Ascending aorta (tissue), 2 donors: Measurements from ENCODE around the gene ROBO4. TPM values are rescaled to one million over a fixed set of nuclear protein-coding genes. Genes with fewer than 3 reads are reported as not detected.

ENCODE experiments used
- DNase-seq, 2 donors: peaks; one replicate each; pipeline ENCODE4 v3.0.0-alpha.2; 2019; ENCODE audit warnings: low spot score in 2 of 2
- H3K27ac ChIP-seq, 2 donors: fragments of 200-600 bp; sonication (generic); one replicate each; pipeline ENCODE4 v1.5.1; 2016 to 2017; ENCODE audit warnings: mild to moderate bottlenecking in 1 of 2
- H3K27me3 ChIP-seq: fragments of 200-600 bp; sonication (generic); one replicate; pipeline ENCODE4 v1.5.1; 2017
- H3K36me3 ChIP-seq, 2 donors: fragments of 200-600 bp; sonication (generic); one replicate each; pipeline ENCODE4 v1.5.1; 2016
- H3K4me1 ChIP-seq, 2 donors: fragments of 200-600 bp; sonication (generic); one replicate each; pipeline ENCODE4 v1.5.1; 2016 to 2017; ENCODE audit warnings: mild to moderate bottlenecking in 1 of 2
- H3K4me3 ChIP-seq, 2 donors: fragments of 200-600 bp; sonication (generic); one replicate each; pipeline ENCODE4 v1.5.1; 2016 to 2017; ENCODE audit warnings: mild to moderate bottlenecking in 1 of 2
- H3K9me3 ChIP-seq, 2 donors: fragments of 200-600 bp; sonication (generic); one replicate each; pipeline ENCODE4 v1.5.1; 2016
- intact Hi-C: fragments of 100-400 bp; cut with DNase I; formaldehyde crosslinking; loops from one replicate; pipeline ENCODE4 v1.15.1; 2023
- total RNA-seq: library from RNA; depleted of rRNA; stranded (reverse); fragments of >200 nt; gene quantifications from one replicate; pipeline ENCODE4 v1.1.0, GENCODE V29; 2016
- TF ChIP-seq, protein P1 (sequence below), 3 experiments: fragments of 200-600 bp in 2 of 3; fragments of 450-650 bp in 1 of 3; sonication (generic) in 2 of 3; IDR thresholded peaks; one replicate each; pipeline ENCODE4 v1.5.1; 2016 to 2019; ENCODE audit warnings: antibody characterized with exemption in 3 of 3, mild to moderate bottlenecking in 1 of 3, moderate library complexity in 1 of 3

ROBO4 gene
- total RNA-seq, 1 donor from 2014 or later, result 51.5 TPM

DNA sequence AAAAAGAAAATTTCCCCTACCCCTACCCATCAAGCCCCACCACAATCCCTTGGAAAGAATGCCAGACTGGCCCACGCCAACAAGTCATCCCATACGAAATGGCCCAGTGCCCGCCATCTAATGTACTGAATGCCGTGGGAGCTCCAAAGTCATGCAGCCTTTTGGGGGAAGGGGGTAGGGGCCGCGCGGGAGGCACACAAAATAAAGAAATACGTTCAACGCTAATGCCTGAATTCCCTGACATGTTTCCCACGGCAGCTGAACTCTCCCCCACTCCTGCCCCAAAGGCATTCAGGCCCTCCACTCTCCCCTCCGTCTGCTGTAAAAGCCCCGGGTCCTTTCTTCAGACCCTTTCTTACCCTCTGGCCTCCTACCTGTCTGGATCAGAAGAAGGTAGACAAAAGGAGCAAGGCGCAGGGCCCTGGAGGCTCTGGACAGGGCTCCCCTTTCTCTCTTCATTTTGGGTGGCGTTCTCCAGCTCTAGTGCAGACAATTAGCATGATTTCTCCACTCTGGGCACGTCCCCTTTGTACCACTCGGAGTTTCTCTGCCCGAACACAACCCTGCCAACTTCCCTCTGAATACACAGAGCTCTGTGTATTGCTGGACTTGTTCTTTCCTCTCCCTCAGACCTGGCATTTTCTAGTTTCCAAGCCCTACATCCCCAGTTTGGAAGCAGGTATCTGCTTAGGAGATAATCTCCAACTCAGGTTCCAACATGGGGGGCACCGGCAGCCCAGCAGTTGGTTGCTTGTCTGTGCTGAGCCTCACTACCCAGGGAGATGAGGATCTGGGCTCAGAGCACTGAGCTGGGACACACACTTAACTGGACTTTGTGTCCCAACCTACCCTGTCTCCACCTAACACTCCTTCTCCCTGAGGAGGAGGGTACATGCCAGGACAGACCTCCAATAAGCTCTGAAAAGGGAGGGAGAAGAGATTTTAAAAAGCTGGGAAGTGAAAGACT is 38.2 kb upstream of the ROBO4 start, which contains the start of gene HEPACAM:
HEPACAM (minus strand) TSS at position 500 of the 967 bp plus-strand sequence; CDS start at position 459, 41 bp downstream.
- H3K27me3 ChIP-seq, result no peaks in the 10 kb centered on the region
- intact Hi-C loops, result no loop called here
- no peak within 1 kb of the TSS for H3K27ac ChIP-seq
- H3K4me1 ChIP-seq, result no peaks in the 10 kb centered on the region
- no peak for DNase-seq
- no peaks in the 10 kb centered on the region for H3K36me3 ChIP-seq
- no peak within 1 kb of the TSS for H3K4me3 ChIP-seq
- no peaks in the 10 kb centered on the region for H3K9me3 ChIP-seq
- TF ChIP-seq, protein P1, sequence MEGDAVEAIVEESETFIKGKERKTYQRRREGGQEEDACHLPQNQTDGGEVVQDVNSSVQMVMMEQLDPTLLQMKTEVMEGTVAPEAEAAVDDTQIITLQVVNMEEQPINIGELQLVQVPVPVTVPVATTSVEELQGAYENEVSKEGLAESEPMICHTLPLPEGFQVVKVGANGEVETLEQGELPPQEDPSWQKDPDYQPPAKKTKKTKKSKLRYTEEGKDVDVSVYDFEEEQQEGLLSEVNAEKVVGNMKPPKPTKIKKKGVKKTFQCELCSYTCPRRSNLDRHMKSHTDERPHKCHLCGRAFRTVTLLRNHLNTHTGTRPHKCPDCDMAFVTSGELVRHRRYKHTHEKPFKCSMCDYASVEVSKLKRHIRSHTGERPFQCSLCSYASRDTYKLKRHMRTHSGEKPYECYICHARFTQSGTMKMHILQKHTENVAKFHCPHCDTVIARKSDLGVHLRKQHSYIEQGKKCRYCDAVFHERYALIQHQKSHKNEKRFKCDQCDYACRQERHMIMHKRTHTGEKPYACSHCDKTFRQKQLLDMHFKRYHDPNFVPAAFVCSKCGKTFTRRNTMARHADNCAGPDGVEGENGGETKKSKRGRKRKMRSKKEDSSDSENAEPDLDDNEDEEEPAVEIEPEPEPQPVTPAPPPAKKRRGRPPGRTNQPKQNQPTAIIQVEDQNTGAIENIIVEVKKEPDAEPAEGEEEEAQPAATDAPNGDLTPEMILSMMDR (IDR thresholded peaks at IDR 0.05), result no peak

DNA sequence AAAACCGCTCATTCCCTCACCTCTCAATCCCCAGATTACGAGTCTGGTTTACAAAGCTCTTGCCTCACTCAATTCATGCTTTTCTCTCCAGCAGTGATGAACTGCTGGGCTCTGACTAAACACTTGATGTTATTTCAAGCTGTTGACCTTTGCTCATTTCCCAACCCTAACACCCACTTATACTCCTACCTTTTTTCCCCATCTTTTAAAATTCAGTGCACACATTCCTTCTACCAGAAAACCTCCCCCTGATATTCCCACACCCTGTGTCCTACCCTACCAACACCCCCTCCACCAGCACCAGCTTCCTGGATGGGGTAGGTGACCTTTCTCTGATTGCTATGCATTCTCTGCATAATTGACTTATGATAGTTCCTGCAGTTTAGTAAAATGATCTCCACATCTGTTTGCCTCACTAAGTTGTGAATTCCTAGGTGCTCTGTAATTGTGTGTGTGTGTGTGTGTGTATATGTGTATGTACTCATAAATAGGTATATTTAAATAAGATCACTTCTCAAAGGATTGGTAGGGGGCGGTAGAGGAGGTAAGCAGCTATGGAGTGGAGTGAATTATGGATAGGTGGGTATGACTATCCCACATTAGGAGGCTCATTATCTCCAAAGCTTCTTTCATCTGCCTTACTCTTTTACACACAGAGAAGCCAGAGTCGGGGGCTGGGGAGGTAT is 37.3 kb upstream of the ROBO4 start:
- no peaks in the 10 kb centered on the region for H3K4me1 ChIP-seq
- no peaks in the 10 kb centered on the region for H3K9me3 ChIP-seq
- intact Hi-C loops, result no loop called here
- no peak overlapping the region for H3K27ac ChIP-seq
- H3K4me3 ChIP-seq, result no peak overlapping the region
- TF ChIP-seq, protein P1 (IDR thresholded peaks at IDR 0.05), result no peak
- no peaks in the 10 kb centered on the region for H3K36me3 ChIP-seq
- no peaks in the 10 kb centered on the region for H3K27me3 ChIP-seq
- DNase-seq, result no peak

DNA sequence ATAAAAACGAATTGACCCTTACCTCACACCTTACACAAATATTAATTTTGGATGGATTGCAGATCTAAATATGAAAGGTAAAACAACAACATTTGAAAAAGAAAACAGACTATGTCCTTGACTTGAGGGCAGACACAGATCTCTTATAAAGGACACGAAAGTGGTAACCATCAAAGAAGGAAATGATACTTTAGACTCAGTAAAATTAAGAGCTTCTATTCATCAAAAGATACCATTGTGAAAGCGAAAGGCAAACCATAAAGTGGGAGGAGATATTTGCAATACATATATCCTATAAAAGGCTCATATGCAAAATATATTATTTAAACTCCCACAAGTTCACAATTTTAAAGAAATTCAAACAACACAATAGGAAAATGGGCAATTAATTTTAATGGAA is 33.1 kb upstream of the ROBO4 start:
- intact Hi-C loops, result no loop called here

DNA sequence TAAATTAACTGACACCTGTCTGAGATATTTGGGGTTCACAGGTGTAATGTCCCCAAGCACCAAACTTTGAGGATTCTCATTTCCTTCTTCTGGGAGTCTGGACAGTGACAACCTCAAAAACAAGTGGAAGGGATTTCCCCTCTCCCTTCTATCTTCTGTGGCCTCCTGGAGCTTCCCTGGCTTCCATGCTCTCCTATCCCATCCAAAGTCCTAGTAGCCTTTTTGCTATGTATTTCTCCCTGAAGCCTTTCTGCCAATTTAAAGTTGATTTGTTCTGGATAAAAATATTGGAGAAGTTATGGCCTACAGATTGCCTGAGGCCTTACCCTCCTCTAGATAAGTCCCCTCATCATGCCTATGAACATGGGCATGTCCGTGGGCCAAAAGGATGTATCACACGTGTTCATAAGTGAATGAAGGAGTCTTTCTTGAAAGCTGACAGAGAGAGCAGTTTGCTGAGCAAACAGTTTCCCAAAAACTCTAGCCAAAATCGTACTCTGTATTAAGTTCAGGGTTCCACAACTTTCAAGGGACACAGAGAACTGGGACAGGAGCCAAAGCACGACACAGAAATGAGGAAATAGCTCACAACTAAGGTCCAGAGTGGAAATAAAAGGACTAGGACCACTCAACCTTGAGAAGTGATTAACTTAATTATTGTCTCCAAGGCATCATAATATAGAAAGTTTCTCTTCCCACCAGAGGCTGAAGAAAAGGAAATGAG is 31.4 kb upstream of the ROBO4 start:
- TF ChIP-seq, protein P1 (IDR thresholded peaks at IDR 0.05), result no peak
- Histone ChIP-seq H3K9me3 (no peaks in the 10 kb centered on the region), H3K27me3 (no peaks in the 10 kb centered on the region), H3K36me3 (no peaks in the 10 kb centered on the region), H3K27ac (no peak overlapping the region), H3K4me3 (no peak overlapping the region), H3K4me1 (no peaks in the 10 kb centered on the region)
- no peak for DNase-seq
- intact Hi-C loops, result no loop called here

More for the DNA sequence above, 33.1 kb upstream of the ROBO4 start:
- Histone ChIP-seq H3K27me3 (no peaks in the 10 kb centered on the region), H3K4me1 (no peaks in the 10 kb centered on the region), H3K27ac (no peak overlapping the region), H3K4me3 (no peak overlapping the region), H3K9me3 (no peaks in the 10 kb centered on the region), H3K36me3 (no peaks in the 10 kb centered on the region)
- DNase-seq, result no peak
- TF ChIP-seq, protein P1 (IDR thresholded peaks at IDR 0.05), result no peak

DNA sequence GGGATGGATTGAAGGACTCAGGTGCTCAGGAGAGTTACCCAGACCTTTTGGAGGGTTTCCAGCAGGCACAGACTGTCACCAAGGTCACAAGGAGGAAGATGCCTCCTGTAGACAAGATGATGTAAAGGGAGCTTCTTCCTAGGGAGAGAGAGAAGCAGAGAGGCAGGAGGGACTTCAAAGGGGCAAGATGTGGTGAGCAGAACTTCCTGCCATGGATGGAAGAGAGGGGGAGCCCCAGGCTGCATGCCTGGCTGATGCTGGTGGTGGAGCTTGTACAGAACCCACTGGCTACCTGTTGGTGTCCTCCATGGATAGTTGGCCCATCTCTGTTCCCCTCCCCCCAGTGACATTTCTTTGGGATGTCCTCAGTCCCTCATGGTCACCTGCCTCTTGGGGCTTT is 25.6 kb upstream of the ROBO4 start:
- H3K27me3 ChIP-seq, result no peaks in the 10 kb centered on the region
- no peak overlapping the region for H3K4me3 ChIP-seq
- no peaks in the 10 kb centered on the region for H3K4me1 ChIP-seq
- H3K9me3 ChIP-seq, result no peaks in the 10 kb centered on the region
- DNase-seq, result no peak
- intact Hi-C loops, result no loop called here
- H3K27ac ChIP-seq, result no peak overlapping the region
- TF ChIP-seq, protein P1 (IDR thresholded peaks at IDR 0.05), result no peak
- no peaks in the 10 kb centered on the region for H3K36me3 ChIP-seq
